Measurements from ENCODE around the gene ZNF286A.
A peak's percentile ranks its signal among the peaks of the same experiment; 100 is the strongest.
"Not testable (repeated sequence)": the region's sequence is repeated elsewhere in the genome, so short reads cannot be mapped to it uniquely, and the experiment has no call there.

The ZNF286A gene

DNA sequence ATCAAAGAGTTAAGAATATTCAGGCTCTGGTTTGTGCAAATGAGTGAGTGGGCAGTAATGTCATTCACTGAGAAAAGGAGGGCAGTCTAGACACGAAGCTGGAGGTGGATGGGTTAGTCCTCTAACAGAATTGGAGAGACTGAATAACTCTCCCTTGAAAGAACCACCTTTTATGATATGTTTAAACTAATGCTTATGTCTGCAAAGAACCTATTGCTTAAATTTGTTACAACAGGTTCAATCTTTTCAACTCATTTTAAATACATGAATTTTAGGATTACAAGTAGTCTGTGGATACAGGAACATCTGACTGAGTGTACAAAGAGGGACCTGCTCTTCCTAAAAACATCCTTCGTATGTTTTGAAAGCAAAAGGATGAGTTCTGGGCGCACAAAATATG lies 585 bp upstream of the ZNF286A start:
- Histone ChIP-seq H3K9ac (ENCODE audit: low read depth in 1 of 2, low read length in 2 of 2) (peak overlapping the region; percentile 49 to 59), H3K27ac (ENCODE audit: low read depth in 2 of 2, low read length in 2 of 2) (peak overlapping the region in 1 of 2 donors; percentile 10), H3K4me3 (ENCODE audit: low read length in 2 of 2) (peak overlapping the region; percentile 64 to 75)
- H3K36me3 ChIP-seq (ENCODE audit: control insufficient read depth in 2 of 2, insufficient read depth in 2 of 2, low read length in 2 of 2); H3K27me3 ChIP-seq (ENCODE audit: control insufficient read depth in 2 of 2, insufficient read depth in 2 of 2, low read length in 2 of 2); H3K4me1 ChIP-seq (ENCODE audit: control insufficient read depth in 2 of 2, insufficient read depth in 2 of 2, low read length in 2 of 2); H3K9me3 ChIP-seq (ENCODE audit: control insufficient read depth in 2 of 2, low read length in 2 of 2): not testable (repeated sequence)

DNA sequence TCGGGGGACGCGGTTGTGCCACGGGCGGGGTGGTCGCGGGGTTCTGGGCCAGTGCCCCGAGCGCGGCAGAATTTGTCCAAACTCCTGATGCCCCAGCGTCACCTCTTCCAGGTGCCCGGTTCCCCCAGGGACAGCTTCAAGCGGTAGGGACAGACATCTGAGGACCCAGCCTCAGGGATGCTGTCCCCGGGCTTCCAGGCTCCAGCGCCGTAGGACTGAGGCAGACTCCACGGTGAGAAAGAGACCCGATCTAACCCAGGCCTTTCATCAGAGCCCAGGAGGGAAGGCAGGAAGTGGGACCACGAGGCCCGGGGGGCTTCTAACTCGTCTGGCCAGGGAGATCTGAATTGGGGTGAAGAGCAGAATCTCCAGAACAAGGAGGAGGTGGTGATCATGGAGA lies 385 bp downstream of the ZNF286A start:
- Histone ChIP-seq H3K27ac (ENCODE audit: low read depth in 2 of 2, low read length in 2 of 2) (peak overlapping the region; percentile 37 to 38), H3K9ac (ENCODE audit: low read depth in 1 of 2, low read length in 2 of 2) (peak overlapping the region; percentile 56 to 64), H3K4me3 (ENCODE audit: low read length in 2 of 2) (peak overlapping the region; percentile 64 to 75)
- not testable (repeated sequence) for H3K4me1 ChIP-seq (ENCODE audit: control insufficient read depth in 2 of 2, insufficient read depth in 2 of 2, low read length in 2 of 2); H3K27me3 ChIP-seq (ENCODE audit: control insufficient read depth in 2 of 2, insufficient read depth in 2 of 2, low read length in 2 of 2); H3K9me3 ChIP-seq (ENCODE audit: control insufficient read depth in 2 of 2, low read length in 2 of 2); H3K36me3 ChIP-seq (ENCODE audit: control insufficient read depth in 2 of 2, insufficient read depth in 2 of 2, low read length in 2 of 2)

DNA sequence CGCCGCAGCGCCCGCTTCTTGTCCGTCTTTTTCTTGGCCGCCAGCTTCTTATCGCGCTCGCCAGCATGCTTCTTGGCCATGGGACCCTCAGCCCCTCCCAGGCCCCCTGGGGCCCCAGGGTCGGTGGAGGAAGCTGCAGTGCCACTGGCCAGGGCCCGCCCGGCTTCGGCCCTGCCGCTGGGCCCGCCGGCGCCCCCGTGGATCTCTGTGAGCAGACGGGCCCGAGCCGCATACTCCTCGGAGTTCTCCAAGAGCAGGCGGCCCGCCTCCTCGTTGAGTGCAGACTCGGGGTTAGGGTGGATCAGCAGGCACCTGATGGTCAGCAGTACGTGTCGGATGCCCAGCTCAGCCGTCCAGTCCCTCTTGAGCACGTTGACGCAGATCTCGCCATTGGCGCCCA lies 4.7 kb downstream of the ZNF286A start:
- peaks cover 10 to 12% of the 10 kb centered on the region in 2 donors for H3K36me3 ChIP-seq (ENCODE audit: control insufficient read depth in 2 of 2, insufficient read depth in 2 of 2, low read length in 2 of 2)
- H3K9me3 ChIP-seq (ENCODE audit: control insufficient read depth in 2 of 2, low read length in 2 of 2); H3K4me3 ChIP-seq (ENCODE audit: low read length in 2 of 2); H3K27me3 ChIP-seq (ENCODE audit: control insufficient read depth in 2 of 2, insufficient read depth in 2 of 2, low read length in 2 of 2); H3K9ac ChIP-seq (ENCODE audit: low read depth in 1 of 2, low read length in 2 of 2); H3K27ac ChIP-seq (ENCODE audit: low read depth in 2 of 2, low read length in 2 of 2); H3K4me1 ChIP-seq (ENCODE audit: control insufficient read depth in 2 of 2, insufficient read depth in 2 of 2, low read length in 2 of 2): not testable (repeated sequence)

DNA sequence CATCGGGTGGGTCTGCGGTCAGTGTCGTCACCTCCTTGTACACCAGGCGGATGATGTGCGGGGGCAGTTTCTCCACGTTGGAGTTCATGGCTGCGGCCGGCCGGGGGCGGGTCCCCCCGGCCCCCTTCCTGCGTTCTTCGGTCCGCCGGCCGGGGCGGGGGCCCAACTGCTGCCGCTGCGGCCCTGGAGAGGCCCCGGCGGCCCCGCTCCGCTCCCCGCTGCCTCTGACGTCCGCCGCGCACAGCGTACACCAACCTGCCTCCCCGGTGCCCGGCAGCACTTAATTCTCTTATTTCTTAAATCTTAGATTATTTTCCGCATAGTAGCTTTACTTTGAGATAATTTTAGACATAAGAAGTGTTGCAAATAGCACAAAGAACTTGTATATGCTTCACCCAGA lies 5.3 kb downstream of the ZNF286A start:
- not testable (repeated sequence) for H3K4me3 ChIP-seq (ENCODE audit: low read length in 2 of 2)
- peaks cover 10 to 12% of the 10 kb centered on the region in 2 donors for H3K36me3 ChIP-seq (ENCODE audit: control insufficient read depth in 2 of 2, insufficient read depth in 2 of 2, low read length in 2 of 2)

DNA sequence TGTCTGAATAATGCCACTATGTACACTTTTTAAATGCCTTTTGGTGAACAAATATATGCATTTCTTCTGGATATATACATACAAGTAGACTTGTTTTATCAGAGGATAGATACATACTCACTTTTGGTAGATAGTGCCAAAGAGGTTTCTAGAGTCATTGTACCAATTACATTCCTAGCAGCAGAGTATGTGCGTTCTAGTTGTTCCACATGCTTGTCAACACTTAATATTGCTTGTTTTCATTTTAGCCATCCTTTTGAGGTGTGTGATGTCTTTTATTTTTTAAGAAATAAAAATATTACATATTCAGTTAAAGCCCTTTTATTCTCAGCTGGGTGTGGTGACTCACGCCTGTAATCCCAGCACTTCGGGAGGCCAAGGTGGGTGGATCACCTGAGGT lies 9.3 kb downstream of the ZNF286A start:
- not testable (repeated sequence) for H3K4me1 ChIP-seq (ENCODE audit: control insufficient read depth in 2 of 2, insufficient read depth in 2 of 2, low read length in 2 of 2); H3K9ac ChIP-seq (ENCODE audit: low read depth in 1 of 2, low read length in 2 of 2); H3K27me3 ChIP-seq (ENCODE audit: control insufficient read depth in 2 of 2, insufficient read depth in 2 of 2, low read length in 2 of 2); H3K9me3 ChIP-seq (ENCODE audit: control insufficient read depth in 2 of 2, low read length in 2 of 2); H3K27ac ChIP-seq (ENCODE audit: low read depth in 2 of 2, low read length in 2 of 2); H3K4me3 ChIP-seq (ENCODE audit: low read length in 2 of 2)
- H3K36me3 ChIP-seq (ENCODE audit: control insufficient read depth in 2 of 2, insufficient read depth in 2 of 2, low read length in 2 of 2): peaks cover 10 to 12% of the 10 kb centered on the region in 2 donors

More for the DNA sequence above, 5.3 kb downstream of the ZNF286A start:
- not testable (repeated sequence) for H3K9ac ChIP-seq (ENCODE audit: low read depth in 1 of 2, low read length in 2 of 2); H3K27me3 ChIP-seq (ENCODE audit: control insufficient read depth in 2 of 2, insufficient read depth in 2 of 2, low read length in 2 of 2); H3K4me1 ChIP-seq (ENCODE audit: control insufficient read depth in 2 of 2, insufficient read depth in 2 of 2, low read length in 2 of 2); H3K9me3 ChIP-seq (ENCODE audit: control insufficient read depth in 2 of 2, low read length in 2 of 2); H3K27ac ChIP-seq (ENCODE audit: low read depth in 2 of 2, low read length in 2 of 2)

DNA sequence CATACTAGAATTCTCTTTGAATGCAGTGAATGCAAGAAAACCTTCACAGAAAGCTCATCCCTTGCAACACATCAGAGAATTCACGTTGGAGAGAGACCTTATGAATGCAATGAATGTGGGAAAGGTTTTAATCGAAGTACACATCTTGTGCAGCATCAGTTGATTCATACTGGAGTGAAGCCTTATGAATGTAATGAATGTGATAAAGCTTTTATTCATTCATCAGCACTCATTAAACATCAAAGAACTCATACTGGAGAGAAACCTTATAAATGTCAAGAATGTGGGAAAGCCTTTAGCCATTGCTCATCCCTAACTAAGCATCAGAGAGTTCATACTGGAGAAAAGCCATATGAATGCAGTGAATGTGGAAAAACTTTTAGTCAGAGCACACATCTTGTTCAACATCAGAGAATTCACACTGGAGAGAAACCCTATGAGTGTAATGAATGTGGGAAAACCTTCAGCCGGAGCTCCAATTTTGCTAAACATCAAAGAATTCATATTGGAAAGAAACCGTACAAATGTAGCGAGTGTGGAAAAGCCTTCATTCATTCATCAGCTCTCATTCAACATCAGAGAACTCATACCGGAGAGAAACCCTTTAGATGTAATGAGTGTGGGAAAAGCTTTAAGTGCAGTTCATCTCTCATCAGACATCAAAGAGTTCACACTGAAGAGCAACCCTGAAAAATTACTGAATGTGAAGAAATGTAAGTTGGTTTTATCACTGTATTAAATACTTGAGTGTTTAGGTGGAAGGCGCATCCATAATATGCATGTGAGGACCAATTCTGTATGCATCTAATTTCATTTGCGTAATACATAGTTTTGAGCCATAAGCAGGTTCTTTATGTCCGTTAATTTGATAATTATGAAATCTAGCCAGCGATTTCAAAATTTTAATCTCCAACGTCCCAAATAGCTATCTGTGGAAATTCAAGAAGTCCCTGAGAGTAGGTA lies 17.3 kb downstream of the ZNF286A start:
- H3K9me3 ChIP-seq (ENCODE audit: control insufficient read depth in 2 of 2, low read length in 2 of 2); H3K4me3 ChIP-seq (ENCODE audit: low read length in 2 of 2); H3K9ac ChIP-seq (ENCODE audit: low read depth in 1 of 2, low read length in 2 of 2); H3K27ac ChIP-seq (ENCODE audit: low read depth in 2 of 2, low read length in 2 of 2); H3K4me1 ChIP-seq (ENCODE audit: control insufficient read depth in 2 of 2, insufficient read depth in 2 of 2, low read length in 2 of 2); H3K36me3 ChIP-seq (ENCODE audit: control insufficient read depth in 2 of 2, insufficient read depth in 2 of 2, low read length in 2 of 2); H3K27me3 ChIP-seq (ENCODE audit: control insufficient read depth in 2 of 2, insufficient read depth in 2 of 2, low read length in 2 of 2): not testable (repeated sequence)

DNA sequence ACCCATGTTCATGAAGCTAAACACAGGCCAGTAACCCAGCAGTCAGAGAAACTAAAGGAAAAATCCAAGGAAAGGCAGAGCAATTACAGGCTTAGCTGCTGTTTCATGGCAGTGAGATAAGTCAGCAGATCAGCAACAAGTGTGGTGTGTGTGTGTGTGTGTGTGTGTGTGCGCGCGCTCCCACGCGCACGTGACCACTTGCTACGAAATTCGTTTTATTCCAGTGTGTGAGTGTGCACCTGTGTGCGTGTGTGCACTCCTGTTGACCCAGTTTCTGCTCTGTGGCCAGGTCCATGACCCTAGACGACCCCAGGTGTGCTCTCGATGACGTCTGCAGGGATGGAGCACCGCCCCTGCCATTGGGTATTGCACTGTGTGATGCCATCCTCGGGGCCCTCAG lies 31.0 kb downstream of the ZNF286A start:
- H3K4me1 ChIP-seq (ENCODE audit: control insufficient read depth in 2 of 2, insufficient read depth in 2 of 2, low read length in 2 of 2); H3K9ac ChIP-seq (ENCODE audit: low read depth in 1 of 2, low read length in 2 of 2); H3K27me3 ChIP-seq (ENCODE audit: control insufficient read depth in 2 of 2, insufficient read depth in 2 of 2, low read length in 2 of 2); H3K27ac ChIP-seq (ENCODE audit: low read depth in 2 of 2, low read length in 2 of 2); H3K4me3 ChIP-seq (ENCODE audit: low read length in 2 of 2); H3K9me3 ChIP-seq (ENCODE audit: control insufficient read depth in 2 of 2, low read length in 2 of 2); H3K36me3 ChIP-seq (ENCODE audit: control insufficient read depth in 2 of 2, insufficient read depth in 2 of 2, low read length in 2 of 2): not testable (repeated sequence)

DNA sequence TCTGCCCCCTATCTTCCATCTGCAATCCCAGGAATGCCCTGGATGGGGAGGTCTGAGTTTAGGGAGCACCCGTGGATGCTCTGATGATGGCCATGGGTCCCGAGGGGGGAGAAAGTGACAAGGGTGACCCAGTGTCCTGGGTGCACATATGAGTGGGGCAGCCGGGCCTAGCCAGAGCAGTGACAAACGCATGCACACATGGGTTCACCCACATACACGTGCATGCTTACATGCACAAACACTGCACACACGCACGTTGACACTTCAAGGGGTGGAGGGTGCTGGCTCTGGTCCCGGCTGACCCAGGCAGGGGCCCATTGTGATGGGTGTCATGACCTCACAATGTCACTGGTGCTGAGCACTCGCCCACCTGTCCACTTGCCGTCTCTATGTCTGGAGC lies 32.3 kb downstream of the ZNF286A start, which contains the start of gene TBC1D26:
Gene TBC1D26 (plus strand): TSS at position 384 of the 400 bp plus-strand sequence. CDS start 3,066 bp downstream, outside the sequence.
- not testable (repeated sequence) for H3K27ac ChIP-seq (ENCODE audit: low read depth in 2 of 2, low read length in 2 of 2); H3K4me1 ChIP-seq (ENCODE audit: control insufficient read depth in 2 of 2, insufficient read depth in 2 of 2, low read length in 2 of 2); H3K27me3 ChIP-seq (ENCODE audit: control insufficient read depth in 2 of 2, insufficient read depth in 2 of 2, low read length in 2 of 2); H3K4me3 ChIP-seq (ENCODE audit: low read length in 2 of 2); H3K36me3 ChIP-seq (ENCODE audit: control insufficient read depth in 2 of 2, insufficient read depth in 2 of 2, low read length in 2 of 2); H3K9me3 ChIP-seq (ENCODE audit: control insufficient read depth in 2 of 2, low read length in 2 of 2); H3K9ac ChIP-seq (ENCODE audit: low read depth in 1 of 2, low read length in 2 of 2)

DNA sequence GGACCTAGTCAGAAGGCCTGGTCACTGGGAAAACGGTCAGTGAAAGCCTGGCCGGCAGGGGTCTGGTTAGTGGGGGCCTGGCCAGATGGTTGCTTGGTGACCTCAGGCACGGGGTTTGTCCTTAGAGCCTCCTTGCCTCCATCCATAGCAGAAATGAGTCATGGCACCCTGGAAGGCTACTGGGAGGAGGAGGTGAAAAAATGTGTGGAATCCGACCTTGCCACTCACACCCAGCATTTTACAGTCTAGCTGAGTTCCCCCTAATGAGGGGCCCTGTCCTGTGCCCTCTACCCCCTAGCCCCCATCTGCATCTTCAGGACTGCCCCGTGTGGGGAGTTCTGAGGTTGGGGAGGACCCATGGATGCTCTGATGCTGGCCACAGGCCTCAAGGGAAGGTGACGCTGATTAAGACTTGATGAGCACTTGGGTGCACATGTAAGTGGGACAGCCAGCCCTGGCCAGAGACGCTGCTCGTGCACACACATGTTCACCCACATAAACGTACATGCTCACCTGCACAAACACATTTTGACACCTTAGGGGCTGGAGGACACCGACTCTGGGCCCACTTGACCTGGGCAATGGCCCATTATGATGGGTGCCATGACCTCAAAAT lies 33.7 kb downstream of the ZNF286A start:
- not testable (repeated sequence) for H3K4me3 ChIP-seq (ENCODE audit: low read length in 2 of 2); H3K27me3 ChIP-seq (ENCODE audit: control insufficient read depth in 2 of 2, insufficient read depth in 2 of 2, low read length in 2 of 2); H3K27ac ChIP-seq (ENCODE audit: low read depth in 2 of 2, low read length in 2 of 2); H3K36me3 ChIP-seq (ENCODE audit: control insufficient read depth in 2 of 2, insufficient read depth in 2 of 2, low read length in 2 of 2); H3K9me3 ChIP-seq (ENCODE audit: control insufficient read depth in 2 of 2, low read length in 2 of 2); H3K4me1 ChIP-seq (ENCODE audit: control insufficient read depth in 2 of 2, insufficient read depth in 2 of 2, low read length in 2 of 2); H3K9ac ChIP-seq (ENCODE audit: low read depth in 1 of 2, low read length in 2 of 2)

DNA sequence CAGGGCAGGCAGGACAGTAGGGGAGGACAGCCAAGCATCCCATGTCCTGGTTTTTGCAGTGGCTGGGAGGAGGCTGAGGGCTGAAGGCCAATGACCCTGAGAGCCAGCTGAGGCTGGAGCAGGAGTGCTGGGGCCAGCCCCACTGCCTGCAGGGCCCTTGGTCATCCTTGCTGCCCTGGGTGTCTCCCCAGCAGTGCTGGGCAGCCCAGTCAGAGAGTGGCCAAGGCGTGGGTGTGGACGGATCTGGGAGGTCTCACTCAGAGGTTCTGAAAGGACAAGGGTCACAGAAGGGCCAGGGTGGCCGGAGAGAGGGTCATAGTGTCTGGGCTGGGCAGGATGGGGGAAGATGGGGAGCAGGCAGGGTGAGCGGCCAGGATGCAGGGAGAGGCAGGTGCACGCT lies 37.0 kb downstream of the ZNF286A start:
- not testable (repeated sequence) for H3K9ac ChIP-seq (ENCODE audit: low read depth in 1 of 2, low read length in 2 of 2); H3K9me3 ChIP-seq (ENCODE audit: control insufficient read depth in 2 of 2, low read length in 2 of 2); H3K27me3 ChIP-seq (ENCODE audit: control insufficient read depth in 2 of 2, insufficient read depth in 2 of 2, low read length in 2 of 2); H3K4me3 ChIP-seq (ENCODE audit: low read length in 2 of 2); H3K27ac ChIP-seq (ENCODE audit: low read depth in 2 of 2, low read length in 2 of 2); H3K36me3 ChIP-seq (ENCODE audit: control insufficient read depth in 2 of 2, insufficient read depth in 2 of 2, low read length in 2 of 2); H3K4me1 ChIP-seq (ENCODE audit: control insufficient read depth in 2 of 2, insufficient read depth in 2 of 2, low read length in 2 of 2)

Measured in mucosa of rectum (tissue), 2 donors.